ENCODE results near the gene SMG5. TPM values are rescaled to one million over a fixed set of nuclear protein-coding genes. Genes with fewer than 3 reads are reported as not detected.
A peak's percentile ranks its signal among the peaks of the same experiment; 100 is the strongest.

The SMG5 gene
- total and polyA plus RNA-seq, 9 donors, result 30.1 to 54.6 (median 38.3) TPM

DNA sequence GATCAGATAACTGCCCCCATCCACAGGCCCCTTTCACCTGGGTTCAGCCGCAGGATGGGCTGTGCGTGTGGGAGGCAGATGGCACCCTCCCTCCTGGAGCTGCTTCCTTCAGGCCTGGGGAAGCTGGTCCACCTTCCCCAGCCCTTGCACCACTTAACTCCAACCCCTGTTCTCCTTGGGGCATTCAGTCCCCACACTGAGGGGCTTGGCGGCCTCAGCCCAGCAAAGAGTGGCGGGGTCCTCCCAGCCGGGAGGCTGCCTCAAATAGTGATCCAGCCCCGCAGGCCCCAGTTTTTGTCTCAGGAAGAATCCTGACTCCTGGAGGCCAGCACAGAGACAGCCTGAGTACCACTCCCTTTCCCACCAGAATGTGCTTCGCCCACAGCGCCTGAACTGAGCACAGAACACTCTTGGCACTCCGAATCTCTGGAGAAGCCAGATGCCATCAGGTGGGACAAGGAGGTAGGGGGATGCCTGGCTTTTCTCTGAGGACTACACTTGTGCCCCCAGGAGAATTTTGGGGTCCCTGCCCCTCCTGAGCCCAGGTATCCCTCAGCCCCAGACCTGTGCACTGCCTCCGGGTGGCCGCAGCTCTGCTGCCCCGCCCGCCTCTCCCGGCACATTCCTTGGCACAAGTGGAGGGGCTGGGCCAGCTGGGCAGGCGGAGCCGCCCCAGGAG, 35.7 kb downstream of the SMG5 start:
- peaks cover 4% of the 10 kb centered on the region for H3K4me1 ChIP-seq (ENCODE audit: insufficient read depth)
- no peaks in the 10 kb centered on the region for H3K27me3 ChIP-seq
- intact Hi-C loops (cut with DNase I), result loop anchor here in 1 of 4 donors (5.0 kb wide), 1 partner anchor 285 kb away; no protein-coding TSS in a partner anchor
- H3K4me3 ChIP-seq, result no peak overlapping the region
- 27 to 34% (median 33%) methylated on average over 16 of the region's 16 CpGs for WGBS, 3 donors
- H3K27ac ChIP-seq, result no peak overlapping the region
- H3K36me3 ChIP-seq, result no peaks in the 10 kb centered on the region
- peak in 1 of 5 donors; percentile 39 for DNase-seq
- TF ChIP-seq POLR2A (IDR thresholded peaks at IDR 0.05), result no peak
- TF ChIP-seq, protein P1, sequence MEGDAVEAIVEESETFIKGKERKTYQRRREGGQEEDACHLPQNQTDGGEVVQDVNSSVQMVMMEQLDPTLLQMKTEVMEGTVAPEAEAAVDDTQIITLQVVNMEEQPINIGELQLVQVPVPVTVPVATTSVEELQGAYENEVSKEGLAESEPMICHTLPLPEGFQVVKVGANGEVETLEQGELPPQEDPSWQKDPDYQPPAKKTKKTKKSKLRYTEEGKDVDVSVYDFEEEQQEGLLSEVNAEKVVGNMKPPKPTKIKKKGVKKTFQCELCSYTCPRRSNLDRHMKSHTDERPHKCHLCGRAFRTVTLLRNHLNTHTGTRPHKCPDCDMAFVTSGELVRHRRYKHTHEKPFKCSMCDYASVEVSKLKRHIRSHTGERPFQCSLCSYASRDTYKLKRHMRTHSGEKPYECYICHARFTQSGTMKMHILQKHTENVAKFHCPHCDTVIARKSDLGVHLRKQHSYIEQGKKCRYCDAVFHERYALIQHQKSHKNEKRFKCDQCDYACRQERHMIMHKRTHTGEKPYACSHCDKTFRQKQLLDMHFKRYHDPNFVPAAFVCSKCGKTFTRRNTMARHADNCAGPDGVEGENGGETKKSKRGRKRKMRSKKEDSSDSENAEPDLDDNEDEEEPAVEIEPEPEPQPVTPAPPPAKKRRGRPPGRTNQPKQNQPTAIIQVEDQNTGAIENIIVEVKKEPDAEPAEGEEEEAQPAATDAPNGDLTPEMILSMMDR (IDR thresholded peaks at IDR 0.05), result no peak
- no peaks in the 10 kb centered on the region for H3K9me3 ChIP-seq

DNA sequence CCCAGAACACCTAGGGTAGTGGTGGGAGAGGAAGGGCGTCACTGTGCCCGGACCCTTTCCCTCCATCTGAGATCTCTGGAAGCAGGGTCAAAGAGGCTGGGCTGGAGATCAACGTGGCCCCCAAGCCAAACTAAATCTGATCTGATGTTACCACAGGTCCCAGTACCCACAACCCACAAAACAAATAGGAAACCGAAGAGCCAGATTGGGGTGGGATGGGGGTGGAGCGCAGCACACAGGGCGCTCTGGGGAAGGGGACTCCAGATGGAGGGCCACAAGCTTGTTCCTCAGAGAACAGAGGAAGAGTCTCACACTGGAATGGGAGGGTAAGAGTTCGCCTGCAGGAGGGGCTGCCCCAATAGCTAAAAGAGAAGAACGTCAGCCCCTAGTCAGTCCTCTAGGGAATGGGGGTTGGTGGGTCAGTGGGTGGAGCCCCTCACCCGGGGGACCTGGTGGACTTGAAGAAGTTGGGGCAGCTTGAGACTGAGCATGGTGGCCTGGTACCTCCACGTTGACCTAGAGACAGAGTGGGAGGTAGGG, 36.3 kb downstream of the SMG5 start:
- Histone ChIP-seq H3K27ac (no peak overlapping the region), H3K9me3 (no peaks in the 10 kb centered on the region), H3K36me3 (no peaks in the 10 kb centered on the region), H3K27me3 (no peaks in the 10 kb centered on the region), H3K4me1 (ENCODE audit: insufficient read depth) (peaks cover 4% of the 10 kb centered on the region), H3K4me3 (no peak overlapping the region)
- DNase-seq, result no peak
- WGBS, 3 donors, result 40 to 48% (median 44%) methylated on average over 10 of the region's 10 CpGs
- intact Hi-C loops (cut with DNase I), result loop anchor here in 1 of 4 donors (5.0 kb wide), 1 partner anchor 286 kb away; no protein-coding TSS in a partner anchor
- TF ChIP-seq EP300 (IDR thresholded peaks at IDR 0.05) (no peak), POLR2A (IDR thresholded peaks at IDR 0.05) (no peak)
- TF ChIP-seq, protein P1 (IDR thresholded peaks at IDR 0.05), result no peak

DNA sequence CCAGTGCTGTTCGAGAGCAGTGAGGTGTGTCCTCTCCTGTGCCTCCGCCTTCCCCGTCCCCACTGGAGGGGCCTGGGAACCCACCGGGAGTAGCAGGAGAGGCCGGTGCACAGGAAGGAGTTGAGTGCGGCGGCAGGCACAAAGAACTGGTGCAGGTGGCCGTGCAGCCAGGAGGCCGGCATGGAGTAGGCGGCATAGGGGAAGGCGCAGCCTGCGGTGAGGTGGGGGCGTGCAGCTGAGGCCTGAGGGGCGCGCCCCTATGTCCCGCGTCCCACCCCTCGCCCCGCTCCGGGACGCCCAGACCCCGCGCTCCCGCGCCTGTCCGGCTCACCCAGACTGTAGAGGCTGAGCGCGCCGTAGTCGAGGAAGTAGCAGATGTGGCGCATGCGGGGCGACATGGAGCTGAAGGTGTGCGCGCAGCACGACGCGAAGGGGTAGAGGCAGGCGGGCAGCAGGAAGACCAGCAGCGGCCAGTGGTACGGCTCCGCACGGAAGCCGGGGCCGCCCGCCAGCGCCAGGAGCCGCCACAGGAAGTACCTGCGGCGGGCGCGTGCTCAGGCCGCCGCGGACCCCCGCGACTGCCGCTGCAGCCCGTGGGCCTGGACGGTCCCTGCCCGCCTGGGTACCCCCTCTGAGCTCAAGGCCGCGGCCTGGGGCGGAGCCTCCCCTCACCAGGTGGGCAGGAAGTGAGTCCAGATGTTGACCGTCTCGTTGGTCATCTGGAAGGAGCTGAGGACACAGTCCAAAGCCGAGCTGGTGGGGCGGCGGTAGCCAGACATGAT, 37.0 kb downstream of the SMG5 start:
- no peak for TF ChIP-seq EP300 (IDR thresholded peaks at IDR 0.05)
- Histone ChIP-seq H3K36me3 (no peaks in the 10 kb centered on the region), H3K4me1 (ENCODE audit: insufficient read depth) (peaks cover 4% of the 10 kb centered on the region), H3K9me3 (no peaks in the 10 kb centered on the region), H3K27me3 (no peaks in the 10 kb centered on the region), H3K4me3 (peak overlapping the region; percentile 6), H3K27ac (no peak overlapping the region)
- 1 to 4% (median 3%) methylated on average over 46 to 69 of the region's 69 CpGs for WGBS, 3 donors
- intact Hi-C loops (cut with DNase I), result loop anchor here in 1 of 4 donors (5.0 kb wide), 1 partner anchor 287 kb away; no protein-coding TSS in a partner anchor
- peak in 1 of 5 donors; percentile 49 for DNase-seq

DNA sequence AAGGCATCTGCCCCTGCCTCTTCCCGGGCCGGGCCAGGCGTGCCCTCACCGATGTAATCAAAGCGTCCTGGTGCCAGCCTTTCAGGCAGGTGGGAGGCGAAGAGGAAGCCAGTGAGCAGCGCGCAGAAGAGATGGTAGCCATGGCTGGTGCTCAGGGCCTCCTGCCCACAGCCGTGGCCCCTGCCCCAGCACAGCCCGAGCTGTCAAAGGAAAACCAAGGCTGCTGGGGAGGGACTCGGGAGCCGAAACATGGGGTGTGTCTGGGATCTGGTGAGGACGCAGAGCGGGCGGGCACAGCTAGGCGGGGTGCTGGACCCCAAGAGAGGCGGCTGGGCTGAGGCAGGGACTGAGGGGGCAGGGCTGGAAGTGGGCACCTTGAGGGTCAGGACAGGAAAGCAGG, 37.9 kb downstream of the SMG5 start:
- peaks cover 4% of the 10 kb centered on the region for H3K4me1 ChIP-seq (ENCODE audit: insufficient read depth)
- WGBS, 3 donors, result 73 to 79% (median 77%) methylated on average over 17 of the region's 17 CpGs
- H3K36me3 ChIP-seq, result no peaks in the 10 kb centered on the region
- no peaks in the 10 kb centered on the region for H3K9me3 ChIP-seq
- no peak overlapping the region for H3K4me3 ChIP-seq
- no peak for TF ChIP-seq POLR2A (IDR thresholded peaks at IDR 0.05)
- no peak for TF ChIP-seq EP300 (IDR thresholded peaks at IDR 0.05)
- TF ChIP-seq, protein P1 (IDR thresholded peaks at IDR 0.05), result no peak
- intact Hi-C loops (cut with DNase I), result loop anchor here in 1 of 4 donors (5.0 kb wide), 1 partner anchor 288 kb away; no protein-coding TSS in a partner anchor
- no peak for DNase-seq
- no peak overlapping the region for H3K27ac ChIP-seq
- no peaks in the 10 kb centered on the region for H3K27me3 ChIP-seq

Measured in ovary (tissue), 9 donors.